ENCODE results near the gene TARS3.
A peak's percentile ranks its signal among the peaks of the same experiment; 100 is the strongest.

- TF ChIP-seq POLR2AphosphoS5 (IDR thresholded peaks at IDR 0.05) (peak; percentile 72 to 74 (median 74)), CTCF (IDR thresholded peaks at IDR 0.05 in 8 of 11, conservative IDR thresholded peaks at IDR 0.05 in 3 of 11) (no peak)
Measured at GRCh38 chr15:101618851-101619614, 105.2 kb downstream of the TARS3 start.
